HG02678 (cell line): ENCODE measurements around the gene CCNJ.

Experiments used
- ATAC-seq: cut with Tn5 transposase; IDR thresholded peaks from one replicate; pipeline ENCODE4 v1.9.1; 2021; ENCODE audit warnings: mild to moderate bottlenecking, moderate library complexity; ENCODE audit not compliant: unreplicated experiment

Gene CCNJ

GRCh38 chr10:96056787-96057186 lies 13.4 kb downstream of the CCNJ start:
- ATAC-seq: no peak

- no peak for ATAC-seq
Observed at GRCh38 chr10:96061232-96061631, 17.8 kb downstream of the CCNJ start.

GRCh38 chr10:96072674-96073073 lies 29.3 kb downstream of the CCNJ start:
- ATAC-seq: no peak

GRCh38 chr10:96073722-96074121 lies 30.3 kb downstream of the CCNJ start:
- no peak for ATAC-seq

- ATAC-seq: no peak
Observed at GRCh38 chr10:96074776-96075175, 31.4 kb downstream of the CCNJ start.

- ATAC-seq: no peak
Observed at GRCh38 chr10:96075977-96076376, 32.6 kb downstream of the CCNJ start.

GRCh38 chr10:96077156-96077555 lies 33.8 kb downstream of the CCNJ start:
- no peak for ATAC-seq

- no peak for ATAC-seq
Observed at GRCh38 chr10:96082153-96082552, 38.8 kb downstream of the CCNJ start.

GRCh38 chr10:96082748-96083147 lies 39.4 kb downstream of the CCNJ start:
- ATAC-seq: no peak

GRCh38 chr10:96089116-96089515 lies 45.7 kb downstream of the CCNJ start:
- no peak for ATAC-seq

- ATAC-seq: peak; percentile 90
Observed at GRCh38 chr10:96089670-96090462, 46.5 kb downstream of the CCNJ start.

- ATAC-seq: no peak
Observed at GRCh38 chr10:96090463-96090800, 47.0 kb downstream of the CCNJ start.

GRCh38 chr10:96092999-96093767 lies 49.8 kb downstream of the CCNJ start:
- ATAC-seq: no peak

- no peak for ATAC-seq
Observed at GRCh38 chr10:96093948-96094347, 50.6 kb downstream of the CCNJ start.

- no peak for ATAC-seq
Observed at GRCh38 chr10:96096958-96097357, 53.6 kb downstream of the CCNJ start.

GRCh38 chr10:96097865-96098264 lies 54.5 kb downstream of the CCNJ start:
- ATAC-seq: no peak

- no peak for ATAC-seq
Observed at GRCh38 chr10:96107623-96108038, 64.2 kb downstream of the CCNJ start.
